NCI-H2196 (cell line): ENCODE data around the gene APOBEC2.
"Not testable (repeated sequence)": the region's sequence is repeated elsewhere in the genome, so short reads cannot be mapped to it uniquely, and the experiment has no call there.

ENCODE experiments used
- DNase-seq: peaks from one replicate; lab custom pipeline; 2025; ENCODE audit not compliant: unreplicated experiment; lab: John Stamatoyannopoulos, UW

APOBEC2 gene

DNA sequence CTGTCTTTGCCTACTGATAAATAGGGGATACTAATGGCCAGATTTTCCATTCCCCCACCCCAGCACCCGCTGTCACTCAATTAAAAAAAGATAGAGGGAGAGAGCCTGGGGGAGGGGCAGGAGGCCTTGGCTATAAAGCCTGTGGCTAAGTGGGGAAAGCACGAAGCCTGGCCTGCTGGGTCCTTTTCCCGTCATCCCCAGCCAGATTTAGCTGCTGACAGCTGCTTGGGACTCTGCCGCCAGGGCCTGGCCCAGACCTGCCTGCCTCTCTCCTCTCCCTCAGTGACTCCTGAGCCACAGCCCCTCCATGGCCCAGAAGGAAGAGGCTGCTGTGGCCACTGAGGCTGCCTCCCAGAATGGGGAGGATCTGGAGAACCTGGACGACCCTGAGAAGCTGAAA, at the start of gene APOBEC2:
Gene APOBEC2, plus strand, starts transcription at position 162 of the 400 bp plus-strand sequence. Its CDS starts 146 bp downstream, at position 308.
- DNase-seq, result no peak

GRCh38 chr6:41006217-41006616, 46.8 kb upstream of the APOBEC2 start:
- DNase-seq, result peak; percentile 13

GRCh38 chr6:41006980-41007379, 46.0 kb upstream of the APOBEC2 start:
- DNase-seq, result not testable (repeated sequence)

- no peak for DNase-seq
These were observed 45.0 kb upstream of the APOBEC2 start for GRCh38 chr6:41008011-41008410.

- DNase-seq, result no peak
These were observed 43.3 kb upstream of the APOBEC2 start for GRCh38 chr6:41009669-41010068.

DNA sequence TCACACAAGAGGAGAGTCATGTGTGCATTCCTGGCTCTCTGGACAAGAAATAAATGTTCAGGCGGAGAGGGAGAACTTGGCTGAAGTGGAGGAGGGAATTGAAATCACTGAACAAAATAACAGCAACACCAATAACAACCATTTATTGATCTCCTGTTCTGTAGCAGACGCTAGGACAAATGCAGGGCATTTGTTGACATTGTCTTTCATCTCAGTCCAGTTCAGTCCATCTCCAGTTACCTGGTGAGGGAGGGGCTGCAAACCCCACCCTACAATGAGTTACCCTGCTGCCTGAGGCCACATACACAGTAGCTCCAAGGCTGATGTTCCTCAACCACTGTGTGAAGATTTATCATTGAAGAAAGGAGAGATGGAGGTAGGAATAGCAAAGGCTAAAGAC, 41.3 kb upstream of the APOBEC2 start:
- DNase-seq, result no peak

DNA sequence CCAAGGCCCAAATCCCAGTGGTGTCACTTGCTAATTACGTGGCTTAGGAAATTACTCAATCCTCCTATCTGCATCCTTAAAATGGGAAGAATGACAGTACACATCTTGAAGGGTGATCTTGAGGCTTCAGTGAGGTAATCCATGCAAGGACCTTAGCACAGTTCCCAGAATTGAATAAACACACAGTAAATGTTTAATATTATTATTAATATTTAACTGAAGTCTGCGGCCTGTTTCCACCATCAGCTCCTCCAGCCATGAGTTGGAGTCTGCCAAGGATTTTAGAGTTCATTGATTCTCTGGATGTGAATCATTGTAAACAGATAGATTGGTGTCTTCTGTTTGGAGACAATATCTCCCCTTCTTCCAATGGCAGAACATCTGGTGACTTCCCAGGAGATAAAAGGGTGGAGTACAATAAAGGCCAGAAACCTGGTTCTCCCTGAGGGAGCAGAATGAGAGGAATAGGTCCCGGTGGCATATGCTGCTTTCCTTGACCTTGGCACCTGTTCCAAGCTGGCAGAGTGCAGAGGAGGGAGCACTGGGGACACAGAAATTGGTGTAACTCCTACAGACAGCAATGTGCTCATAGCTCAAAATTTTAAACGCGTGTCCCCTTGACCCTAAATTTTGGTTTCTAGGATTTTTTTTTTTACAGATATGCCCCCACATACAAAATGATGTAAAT, 39.4 kb upstream of the APOBEC2 start:
- DNase-seq, result no peak

DNA sequence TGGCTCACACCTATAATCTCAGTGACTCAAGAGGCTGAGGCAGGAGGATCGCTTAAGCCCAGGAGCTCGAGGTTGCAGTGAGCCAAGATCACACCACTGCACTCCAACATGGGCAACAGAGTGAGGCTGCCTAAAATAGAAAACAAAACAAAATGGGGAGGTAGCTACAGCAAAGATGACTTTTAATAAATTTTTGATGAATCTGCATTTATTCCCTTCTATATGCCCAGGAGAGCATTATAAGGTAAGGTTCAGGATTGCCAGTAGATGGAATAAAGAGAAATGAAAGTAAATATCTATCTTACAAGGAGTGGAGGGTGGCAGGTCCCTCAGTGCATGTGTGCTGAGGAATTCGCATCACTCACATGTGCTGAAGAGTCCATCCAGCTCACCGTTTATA, 38.2 kb upstream of the APOBEC2 start:
- DNase-seq, result no peak

DNA sequence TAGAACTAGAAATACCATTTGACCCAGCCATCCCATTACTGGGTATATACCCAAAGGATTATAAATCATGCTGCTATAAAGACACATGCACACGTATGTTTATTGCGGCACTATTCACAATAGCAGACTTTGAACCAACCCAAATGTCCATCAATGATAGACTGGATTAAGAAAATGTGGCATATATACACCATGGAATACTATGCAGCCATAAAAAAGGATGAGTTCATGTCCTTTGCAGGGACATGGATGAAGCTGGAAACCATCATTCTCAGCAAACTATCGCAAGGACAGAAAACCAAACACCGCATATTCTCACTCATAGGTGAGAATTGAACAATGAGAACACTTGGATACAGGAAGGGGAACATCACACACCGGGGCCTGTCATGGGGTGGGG, 37.1 kb upstream of the APOBEC2 start:
- DNase-seq, result not testable (repeated sequence)

DNA sequence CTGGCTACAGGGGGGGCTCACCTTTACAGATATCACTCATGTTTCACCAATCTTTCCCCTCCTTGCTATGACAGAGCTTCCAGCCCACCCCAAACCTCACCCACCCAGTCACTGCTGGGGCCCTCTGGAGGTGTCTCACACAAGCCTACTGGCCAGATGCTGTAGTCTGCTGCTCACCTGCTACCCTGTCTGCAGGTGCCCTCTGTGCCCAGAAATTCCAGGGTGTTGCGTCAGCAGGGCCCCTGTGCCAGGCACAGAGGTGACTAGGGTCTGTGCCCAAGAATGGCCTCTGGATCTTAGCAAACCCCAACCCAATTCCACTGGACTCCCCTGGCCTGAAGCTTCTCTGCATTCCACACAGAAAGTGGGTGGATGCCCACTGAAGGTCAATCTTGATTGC, 35.3 kb upstream of the APOBEC2 start:
- no peak for DNase-seq

- DNase-seq, result peak; percentile 44
These were observed 31.2 kb upstream of the APOBEC2 start for GRCh38 chr6:41021832-41022231.

GRCh38 chr6:41022294-41022693, 30.7 kb upstream of the APOBEC2 start:
- peak; percentile 8 for DNase-seq

- no peak for DNase-seq
These were observed 29.9 kb upstream of the APOBEC2 start for GRCh38 chr6:41023114-41023513.

GRCh38 chr6:41025966-41026530, 27.0 kb upstream of the APOBEC2 start:
- DNase-seq, result no peak

- no peak for DNase-seq
These were observed 25.8 kb upstream of the APOBEC2 start for GRCh38 chr6:41027241-41027640.

- peak; percentile 60 for DNase-seq
These were observed 25.0 kb upstream of the APOBEC2 start for GRCh38 chr6:41027799-41028560.

DNA sequence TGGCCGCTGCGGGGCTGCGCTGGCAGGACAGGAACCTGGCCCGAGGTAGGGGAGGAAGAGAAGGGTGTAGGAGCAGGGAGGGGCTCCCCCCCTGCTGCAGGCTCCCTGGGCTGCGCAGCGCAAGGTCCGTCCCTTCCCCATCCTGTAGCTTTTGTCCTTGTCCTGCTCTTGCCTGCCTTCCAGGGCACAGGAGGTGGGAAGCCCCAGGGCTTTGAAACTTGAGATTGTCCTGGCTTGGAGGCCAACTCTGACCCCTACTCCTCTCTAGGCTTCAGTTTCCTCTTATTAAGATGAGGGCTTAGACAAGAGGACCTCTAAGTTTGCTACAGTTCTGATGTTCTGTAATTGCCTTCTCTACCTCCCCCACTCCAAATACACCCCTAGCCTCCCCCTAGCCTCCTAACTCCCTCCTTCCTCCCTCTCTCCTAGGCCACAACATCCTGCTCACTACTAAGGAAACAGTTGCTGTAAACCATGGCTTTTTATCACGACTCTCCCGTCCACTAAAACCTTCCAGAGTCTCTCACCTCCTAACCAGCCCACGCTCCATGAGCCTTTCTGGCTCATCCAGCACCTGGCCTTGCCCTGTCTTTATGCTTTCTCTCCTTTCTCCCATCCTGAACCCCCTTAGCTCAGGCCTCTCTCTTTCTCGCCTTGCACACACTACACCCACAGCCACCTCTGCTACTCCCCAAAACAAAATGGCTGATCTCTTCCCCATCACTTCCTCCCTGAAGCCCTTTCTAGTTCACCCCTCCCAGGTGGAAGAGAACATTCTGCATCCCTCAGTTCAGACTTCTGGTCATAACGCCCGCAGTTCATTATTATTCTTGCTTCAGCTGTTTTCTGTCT, 24.2 kb upstream of the APOBEC2 start:
- DNase-seq, result peak; percentile 12

DNA sequence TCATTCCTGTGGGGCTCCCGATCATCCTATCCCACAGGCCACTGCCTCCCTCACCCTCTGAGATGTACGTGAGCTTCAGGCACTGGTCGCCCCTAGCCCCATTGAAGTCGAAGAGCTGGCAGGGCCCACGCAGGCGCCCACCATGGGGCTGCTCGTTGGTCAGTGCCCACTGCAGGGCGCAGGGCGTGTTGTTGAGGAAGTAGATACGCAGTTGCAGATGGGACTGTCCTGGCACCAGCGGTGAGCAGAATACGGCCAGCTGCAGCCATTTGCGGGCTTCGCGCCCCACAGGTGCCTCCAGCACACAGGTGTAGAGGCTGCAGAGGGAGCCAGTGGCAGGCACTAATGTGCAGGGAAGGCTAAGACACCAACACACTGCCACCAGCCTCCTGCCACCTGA, 20.2 kb upstream of the APOBEC2 start:
- DNase-seq, result no peak

- DNase-seq, result no peak
These were observed 19.2 kb upstream of the APOBEC2 start for GRCh38 chr6:41033776-41034175.

DNA sequence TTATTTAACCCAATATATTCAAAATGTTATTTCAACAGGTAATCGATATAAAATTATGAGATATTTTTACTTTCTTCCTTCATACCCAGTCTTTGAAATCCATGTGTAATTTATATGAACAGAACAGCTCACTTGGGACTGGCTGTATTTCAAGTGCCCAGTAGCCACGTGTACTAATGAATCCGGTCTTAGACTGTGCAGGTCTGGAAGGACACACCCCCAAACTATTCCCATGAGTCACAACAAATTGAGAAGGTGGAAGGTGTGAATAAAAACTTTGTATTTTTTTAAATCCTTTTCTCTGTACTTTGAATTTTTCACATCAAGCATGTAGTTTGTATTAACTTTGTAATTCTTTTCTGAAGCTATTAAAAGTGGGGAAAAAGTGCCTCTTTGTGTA, 16.8 kb upstream of the APOBEC2 start:
- no peak for DNase-seq

- no peak for DNase-seq
These were observed 16.4 kb upstream of the APOBEC2 start for GRCh38 chr6:41036601-41037000.
